Right lobe of liver (tissue), 6 donors: ENCODE results near the gene METTL1. TPM values are rescaled to one million over a fixed set of nuclear protein-coding genes. Genes with fewer than 3 reads are reported as not detected.
A peak's percentile ranks its signal among the peaks of the same experiment; 100 is the strongest.

ENCODE experiments used
- ATAC-seq, 4 donors: fragments of 200-7000 bp; cut with Tn5 transposase; one replicate each; pipeline ENCODE4 v1.9.1; 2020; ENCODE audit warnings: mild to moderate bottlenecking in 4 of 4, moderate library complexity in 4 of 4
- DNase-seq, 3 donors: peaks; one replicate each; pipeline ENCODE4 v3.0.0-alpha.2; 2020
- H3K27ac ChIP-seq, 3 donors: fragments of 200-600 bp; one replicate each; pipeline ENCODE4 v1.8.0; 2022
- H3K27me3 ChIP-seq, 2 donors: fragments of 200-600 bp; one replicate each; pipeline ENCODE4 v1.8.0; 2022
- H3K36me3 ChIP-seq, 4 donors: fragments of 200-600 bp; sonication (generic) in 1 of 4; one replicate each; pipeline versions ENCODE4 v1.5.1 to v1.8.0; 2017 to 2022; ENCODE audit warnings: control low read depth in 1 of 4
- H3K4me1 ChIP-seq, 4 donors: fragments of 200-600 bp; sonication (generic) in 1 of 4; one replicate each; pipeline versions ENCODE4 v1.5.1 to v1.8.0; 2017 to 2022; ENCODE audit warnings: control low read depth in 1 of 4
- H3K4me3 ChIP-seq, 3 donors: fragments of 200-600 bp; one replicate each; pipeline ENCODE4 v1.8.0; 2022
- H3K9me3 ChIP-seq, 4 donors: fragments of 200-600 bp; sonication (generic) in 1 of 4; one replicate each; pipeline versions ENCODE4 v1.5.1 to v1.8.0; 2017 to 2022; ENCODE audit warnings: control low read depth in 1 of 4
- CTCF ChIP-seq, 4 donors: fragments of 200-600 bp in 3 of 4; fragments of 450-650 bp in 1 of 4; IDR thresholded peaks; one replicate each; pipeline versions ENCODE4 v1.5.1 to v1.8.0; 2016 to 2022; ENCODE audit warnings: antibody characterized with exemption in 4 of 4, mild to moderate bottlenecking in 2 of 4
- POLR2A ChIP-seq: fragments of 450-650 bp; IDR thresholded peaks from one replicate; pipeline ENCODE4 v1.6.1; 2017; ENCODE audit warnings: antibody characterized with exemption, mild to moderate bottlenecking
- WGBS: methylation state at CpG from one replicate; pipeline ENCODE4 v1.1.6; 2018; ENCODE audit warnings: low coverage, low lambda C conversion rate; ENCODE audit not compliant: insufficient coverage; ENCODE audit errors: missing lambda C conversion rate; 5-methylcytosine and 5-hydroxymethylcytosine counted together
- intact Hi-C, 2 donors: fragments of 100-400 bp; cut with DNase I; formaldehyde crosslinking; loops; one replicate each; pipeline versions ENCODE4 v1.11.2 to v1.14.1; 2022
- total RNA-seq, 6 experiments: library from RNA; depleted of rRNA in 2 of 6; stranded (reverse); fragments of >200 nt in 2 of 6; fragmentation: NEBNext Ultra II Directional in 3 of 6; extraction: Animal tissue kit (Norgen Biotek cat#: 25700) in 3 of 6; gene quantifications; one replicate each; pipeline versions ENCODE4 v1.1.0 to v1.2.4, GENCODE V29; 2016 to 2023
- donor health status: DM: no; HTN: yes; CAD: no.
- donor health status: DM: no; HTN: no; CAD: no.
- donor health status: DM: no; HTN: no; CAD: no.
- donor health status: DM: no; HTN: yes; CAD: no.
- donor health status: DM: no; HTN: yes; CAD: no.

The METTL1 gene
- total RNA-seq, 6 experiments from 2014 or later = 9.7 to 13.6 (median 10.3) TPM

DNA sequence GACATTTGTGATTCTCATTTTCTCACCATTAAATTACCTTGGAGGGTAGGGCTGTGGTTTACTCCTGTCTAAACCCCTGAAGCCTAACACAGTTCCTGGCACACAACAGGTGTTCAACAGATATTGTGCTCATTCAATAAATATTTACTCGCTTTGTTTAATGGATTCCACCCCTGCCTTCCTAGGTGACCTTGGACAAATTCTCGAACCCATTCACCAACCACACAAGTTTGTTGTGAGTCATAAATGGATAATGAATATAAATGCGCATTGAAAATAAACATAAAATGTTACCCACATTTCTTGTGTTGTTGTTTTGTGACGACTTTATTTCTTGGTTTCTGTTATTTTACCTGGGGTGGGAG is 10.3 kb upstream of the METTL1 start:
- Histone ChIP-seq H3K9me3 (no peaks in the 10 kb centered on the region), H3K36me3 (peaks cover 0 to 22% (median 9%) of the 10 kb centered on the region in 4 donors), H3K4me1 (peaks cover 0 to 17% (median 0%) of the 10 kb centered on the region in 4 donors), H3K27ac (no peak overlapping the region), H3K27me3 (no peaks in the 10 kb centered on the region), H3K4me3 (peak overlapping the region in 1 of 3 donors; percentile 97)
- peak in 2 of 4 donors; percentile 3 to 6 for ATAC-seq
- WGBS = 13% methylated on average over 4 of the region's 4 CpGs
- intact Hi-C loops = no loop called here
- DNase-seq = no peak
- TF ChIP-seq CTCF (IDR thresholded peaks at IDR 0.05) = no peak
- TF ChIP-seq POLR2A = no peak

DNA sequence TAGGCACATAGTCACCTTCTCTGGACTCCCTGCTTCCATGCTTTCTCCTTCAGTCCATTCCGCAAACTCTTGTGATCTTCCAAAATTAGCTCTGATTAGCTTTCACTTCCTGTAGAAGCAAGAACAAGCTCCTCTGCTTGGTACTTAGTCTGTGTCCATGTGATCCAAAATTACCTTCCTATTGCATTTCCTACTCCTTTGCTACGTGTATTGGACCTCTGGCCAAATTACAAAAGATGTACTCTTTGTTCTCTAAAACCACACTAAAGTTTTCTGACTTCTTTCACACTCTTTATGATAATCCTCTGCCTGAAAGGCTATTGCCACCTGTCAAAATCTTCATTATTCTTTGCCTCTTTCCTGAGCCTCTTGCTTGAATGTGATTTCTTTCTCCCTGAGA is 9.9 kb upstream of the METTL1 start:
- DNase-seq (no peak), ATAC-seq (no peak)
- Histone ChIP-seq H3K27ac (no peak overlapping the region), H3K36me3 (peaks cover 0 to 18% (median 7%) of the 10 kb centered on the region in 4 donors), H3K27me3 (no peaks in the 10 kb centered on the region), H3K4me1 (peaks cover 0 to 17% (median 0%) of the 10 kb centered on the region in 4 donors), H3K4me3 (no peak overlapping the region), H3K9me3 (no peaks in the 10 kb centered on the region)
- TF ChIP-seq CTCF (IDR thresholded peaks at IDR 0.05) = no peak
- no peak for TF ChIP-seq POLR2A
- intact Hi-C loops = no loop called here
- WGBS = 53% methylated on average over 2 of the region's 2 CpGs

DNA sequence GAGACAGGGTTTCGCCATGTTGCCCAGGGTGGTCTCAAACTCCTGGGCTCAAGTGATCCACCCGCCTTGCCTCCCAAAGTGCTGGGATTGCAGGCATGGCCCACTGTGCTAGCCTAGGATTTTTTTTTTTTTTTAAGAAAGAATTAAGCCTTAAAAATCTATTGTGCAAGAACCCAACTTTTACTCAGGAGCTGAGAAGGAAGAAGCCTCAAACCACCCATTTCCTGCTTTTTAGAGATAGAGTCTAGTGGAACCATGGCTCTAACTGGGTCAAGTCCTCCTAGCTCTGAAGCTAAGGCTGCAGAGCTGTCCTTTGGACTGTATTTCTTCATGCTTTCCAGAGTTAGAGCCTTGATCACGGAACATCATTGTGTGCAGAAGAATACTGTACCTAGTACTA is 9.3 kb upstream of the METTL1 start:
- intact Hi-C loops = no loop called here
- peaks cover 0 to 17% (median 0%) of the 10 kb centered on the region in 4 donors for H3K4me1 ChIP-seq
- no peak for TF ChIP-seq CTCF (IDR thresholded peaks at IDR 0.05)
- TF ChIP-seq POLR2A = no peak
- DNase-seq = no peak
- no peak overlapping the region for H3K4me3 ChIP-seq
- H3K36me3 ChIP-seq = peaks cover 0 to 12% (median 4%) of the 10 kb centered on the region in 4 donors
- no peak for ATAC-seq
- no peak overlapping the region for H3K27ac ChIP-seq
- H3K27me3 ChIP-seq = no peaks in the 10 kb centered on the region
- no peaks in the 10 kb centered on the region for H3K9me3 ChIP-seq
- 80% methylated on average over 2 of the region's 3 CpGs for WGBS

DNA sequence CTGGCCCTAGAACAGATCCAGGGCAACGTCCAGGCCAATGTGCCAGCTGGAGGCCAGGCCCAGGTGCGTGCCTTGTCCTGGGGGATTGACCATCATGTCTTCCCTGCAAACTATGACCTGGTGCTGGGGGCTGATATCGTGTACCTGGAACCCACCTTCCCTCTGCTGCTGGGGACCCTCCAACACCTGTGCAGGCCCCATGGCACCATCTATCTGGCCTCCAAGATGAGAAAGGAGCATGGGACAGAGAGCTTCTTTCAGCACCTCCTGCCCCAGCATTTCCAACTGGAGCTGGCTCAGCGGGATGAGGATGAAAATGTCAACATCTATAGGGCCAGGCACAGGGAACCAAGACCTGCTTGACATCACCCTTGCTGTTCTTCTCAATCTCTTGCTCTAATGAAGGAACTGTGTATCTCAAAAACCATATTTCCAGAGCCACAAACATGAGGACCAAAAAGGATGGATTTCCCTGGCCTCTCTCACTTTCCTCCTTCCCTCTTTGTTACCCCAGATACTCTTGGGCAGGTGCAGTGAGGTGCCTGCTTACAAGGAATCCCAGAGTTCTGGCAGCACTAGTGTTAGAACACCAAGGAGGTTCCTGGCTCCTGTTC is 8.5 kb upstream of the METTL1 start:
- Histone ChIP-seq H3K36me3 (peaks cover 0 to 4% (median 0%) of the 10 kb centered on the region in 4 donors), H3K27ac (no peak overlapping the region), H3K4me1 (peaks cover 0 to 17% (median 0%) of the 10 kb centered on the region in 4 donors), H3K4me3 (no peak overlapping the region), H3K27me3 (no peaks in the 10 kb centered on the region), H3K9me3 (no peaks in the 10 kb centered on the region)
- DNase-seq = no peak
- no peak for ATAC-seq
- intact Hi-C loops = no loop called here
- no CpG with 5 or more reads among the region's 4 CpGs for WGBS
- no peak for TF ChIP-seq CTCF (IDR thresholded peaks at IDR 0.05)
- TF ChIP-seq POLR2A = no peak
